ENCODE results near the gene AHI1.

- TF ChIP-seq CTCF (IDR thresholded peaks at IDR 0.05) (no peak), POLR2A (IDR thresholded peaks at IDR 0.05) (no peak)
These were observed 137.3 kb downstream of the AHI1 start for GRCh38 chr6:135360222-135360621.

Measured in testis (tissue), 2 donors.